Inferior parietal cortex (tissue), 1 donor: ENCODE data around the gene LLGL2.
A peak's percentile ranks its signal among the peaks of the same experiment; 100 is the strongest.
"Not testable (repeated sequence)": the region's sequence is repeated elsewhere in the genome, so short reads cannot be mapped to it uniquely, and the experiment has no call there.

ENCODE experiments used
- DNase-seq: peaks from one replicate; pipeline ENCODE4 v3.0.0-alpha.2; 2016; ENCODE audit errors: extremely low spot score

LLGL2 gene

DNA sequence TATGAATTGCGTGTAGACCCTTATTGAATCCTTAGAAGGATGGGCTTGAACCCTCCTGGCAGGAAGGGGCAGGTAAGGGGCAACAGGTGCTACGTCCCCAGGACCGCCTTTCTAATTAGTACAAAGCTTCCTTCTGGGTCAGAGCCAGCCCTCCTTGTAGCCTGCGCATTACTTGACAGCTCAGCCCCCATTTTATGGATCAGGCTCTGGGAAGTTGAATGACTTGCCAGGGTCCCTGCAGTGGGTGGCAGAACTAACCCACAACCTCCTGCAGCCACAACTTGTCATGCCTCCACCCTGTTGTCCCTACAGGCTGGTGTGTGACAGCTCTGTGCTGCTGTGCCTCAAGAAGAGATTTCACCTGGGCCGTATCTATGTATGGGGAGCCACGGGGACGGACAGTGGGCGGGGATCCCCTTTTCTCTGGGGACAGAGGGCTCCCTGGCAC lies 64.8 kb downstream of the LLGL2 start:
- no peak for DNase-seq

- DNase-seq, result no peak
These were observed 65.6 kb downstream of the LLGL2 start for GRCh38 chr17:75590849-75591721.

DNA sequence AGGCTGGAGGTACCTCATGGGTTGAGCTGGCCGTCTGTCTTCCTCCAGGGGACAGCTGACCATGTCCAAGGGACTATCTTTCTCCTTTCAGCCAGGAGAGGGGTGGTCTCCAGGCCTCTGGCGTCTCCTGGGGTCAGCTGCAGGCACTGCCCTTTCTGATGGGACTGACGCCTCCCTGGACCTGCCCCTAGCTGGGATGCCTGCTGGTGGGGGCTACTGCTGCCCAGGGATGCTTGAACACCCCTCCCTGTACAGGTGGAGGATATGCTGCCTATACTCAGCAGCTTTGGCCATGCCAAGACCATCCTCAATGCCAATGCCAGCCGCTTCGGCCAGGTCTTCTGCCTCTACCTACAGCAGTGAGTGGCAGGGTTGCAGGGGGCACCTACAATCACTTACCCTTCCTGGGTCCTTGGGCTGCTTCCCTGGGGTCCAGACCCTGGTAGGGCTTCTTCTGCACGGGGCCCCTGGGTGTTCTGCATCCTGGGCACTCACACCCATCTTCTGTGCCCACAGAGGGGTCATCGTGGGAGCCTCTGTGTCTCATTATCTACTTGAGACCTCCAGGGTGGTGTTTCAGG lies 66.3 kb downstream of the LLGL2 start:
- no peak for DNase-seq

DNA sequence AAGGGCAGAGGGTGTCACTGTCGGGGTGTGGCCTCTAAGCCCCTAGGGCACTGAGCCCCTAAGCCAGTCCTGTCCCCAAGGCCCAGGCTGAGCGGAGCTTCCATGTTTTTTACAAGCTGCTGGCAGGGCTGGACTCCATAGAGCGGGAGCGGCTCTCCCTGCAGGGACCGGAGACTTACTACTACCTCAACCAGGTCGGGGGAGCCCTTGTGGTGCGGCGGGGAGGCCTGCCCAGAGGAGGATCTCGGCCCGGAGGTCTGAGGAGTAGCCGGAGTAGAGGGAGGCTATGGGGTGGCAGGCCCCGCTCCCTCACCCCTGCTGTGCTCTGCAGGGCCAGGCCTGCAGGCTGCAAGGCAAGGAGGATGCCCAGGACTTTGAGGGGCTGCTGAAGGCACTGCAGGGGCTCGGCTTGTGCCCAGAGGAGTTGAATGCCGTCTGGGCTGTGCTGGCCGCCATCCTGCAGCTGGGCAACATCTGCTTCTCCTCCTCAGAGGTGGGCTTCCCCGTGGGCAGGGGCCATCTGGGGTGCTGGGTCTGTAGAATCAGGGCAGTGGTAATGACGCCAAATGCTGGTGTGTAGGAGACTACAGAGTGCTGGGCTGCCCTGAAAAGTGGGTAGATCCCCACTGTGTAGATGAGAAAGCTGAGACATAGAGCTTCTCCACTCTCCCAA lies 67.0 kb downstream of the LLGL2 start:
- no peak for DNase-seq

- DNase-seq, result not testable (repeated sequence)
These were observed 67.9 kb downstream of the LLGL2 start for GRCh38 chr17:75593430-75593829.

DNA sequence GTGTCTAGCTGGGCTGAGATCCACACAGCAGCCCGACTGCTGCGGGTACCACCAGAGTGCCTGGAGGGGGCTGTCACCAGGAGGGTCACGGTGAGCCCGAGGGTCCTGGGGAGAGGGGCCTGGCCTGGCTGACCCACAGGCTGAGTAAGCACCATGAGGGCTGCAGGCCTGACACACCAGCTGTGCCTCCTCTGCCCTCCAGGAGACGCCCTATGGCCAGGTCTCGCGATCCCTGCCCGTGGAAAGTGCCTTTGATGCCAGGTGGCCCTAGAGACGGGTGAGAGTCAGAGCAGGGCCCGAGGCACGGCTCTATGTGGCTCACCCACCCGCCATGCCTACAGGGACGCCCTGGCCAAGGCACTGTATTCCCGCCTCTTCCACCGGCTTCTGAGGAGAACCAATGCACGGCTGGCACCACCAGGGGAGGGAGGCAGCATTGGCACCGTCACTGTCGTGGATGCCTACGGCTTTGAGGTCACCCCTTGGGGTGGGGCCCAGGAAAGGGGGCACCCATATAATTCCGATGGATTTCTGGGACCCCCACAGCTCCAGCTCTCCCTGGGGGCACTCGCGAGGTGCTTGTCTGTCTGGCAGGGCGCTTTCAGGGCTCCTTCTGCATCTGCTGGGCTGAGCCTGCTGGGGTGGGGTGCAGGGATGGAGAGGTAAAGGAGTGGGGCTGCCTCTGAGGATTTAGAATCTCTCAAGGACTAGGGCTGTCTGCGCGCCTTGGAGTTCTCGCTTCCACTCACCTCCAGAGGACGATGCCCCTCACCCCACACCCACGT lies 69.2 kb downstream of the LLGL2 start:
- DNase-seq, result no peak

DNA sequence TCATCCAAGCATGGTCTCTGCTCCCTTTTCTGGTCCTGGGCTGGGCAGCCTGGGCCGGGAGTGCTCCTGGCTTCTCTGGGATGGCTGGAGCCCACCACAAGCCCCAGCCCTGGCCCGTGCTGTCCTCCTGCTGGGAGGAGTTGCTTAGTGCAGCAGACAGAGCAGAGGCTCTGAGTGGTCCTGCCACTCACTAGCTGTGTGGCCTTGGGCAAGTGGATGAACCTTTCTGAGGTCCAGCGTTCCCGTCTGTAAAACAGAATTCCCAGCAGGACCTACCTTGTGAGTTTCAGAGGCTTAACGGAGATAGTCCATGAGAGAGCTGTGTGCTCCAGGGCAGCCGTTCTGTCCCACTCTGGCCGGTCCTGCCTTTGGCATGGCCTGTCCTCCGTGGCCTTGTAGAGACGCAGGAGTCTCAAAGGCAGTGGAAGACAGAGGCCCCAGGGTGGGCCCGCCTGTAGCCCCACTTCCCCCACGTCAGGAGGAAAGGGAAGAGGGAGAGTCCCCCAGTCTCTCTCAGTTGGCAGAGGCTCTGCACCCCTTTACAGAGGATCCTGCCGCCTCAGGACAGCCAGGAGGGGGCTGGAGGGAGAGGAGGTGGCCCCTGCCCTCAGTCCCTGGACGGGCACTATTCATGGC lies 69.9 kb downstream of the LLGL2 start:
- no peak for DNase-seq

GRCh38 chr17:75595920-75596313 lies 70.4 kb downstream of the LLGL2 start:
- DNase-seq, result no peak

DNA sequence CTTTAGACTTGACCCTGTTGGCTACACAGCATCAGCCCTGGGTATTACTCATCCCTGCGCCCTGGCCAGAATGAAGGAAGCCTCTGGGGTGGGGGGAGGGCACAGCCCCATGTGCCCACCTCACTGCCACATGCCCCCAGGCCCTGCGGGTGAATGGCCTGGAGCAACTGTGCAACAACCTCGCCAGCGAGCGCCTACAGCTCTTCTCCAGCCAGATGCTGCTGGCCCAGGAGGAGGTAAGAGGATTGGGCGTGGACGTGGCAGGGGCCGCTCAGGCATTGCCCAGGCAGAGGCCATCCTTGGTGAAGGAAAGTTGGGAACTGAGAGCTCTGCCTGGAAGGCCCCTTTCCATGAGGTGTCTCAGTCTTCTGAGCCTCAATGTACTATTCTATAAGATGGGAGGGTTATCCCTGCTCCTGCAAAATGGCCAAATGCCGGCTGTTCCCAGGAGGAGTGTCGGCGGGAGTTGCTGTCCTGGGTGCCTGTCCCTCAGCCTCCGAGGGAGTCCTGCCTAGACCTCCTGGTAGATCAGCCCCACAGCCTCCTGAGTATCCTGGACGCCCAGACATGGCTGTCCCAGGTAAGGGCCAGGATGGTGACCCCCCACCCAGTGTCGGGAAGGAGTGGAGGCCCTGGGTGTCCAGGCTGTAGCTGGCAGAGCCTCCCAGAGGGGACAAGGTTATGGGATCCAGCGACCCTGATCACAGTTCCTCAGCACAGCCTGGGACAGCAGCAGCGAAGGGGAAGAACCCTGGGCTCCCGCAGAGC lies 71.0 kb downstream of the LLGL2 start:
- DNase-seq, result no peak

GRCh38 chr17:75601057-75601987 lies 75.8 kb downstream of the LLGL2 start:
- peak; percentile 35 for DNase-seq

DNA sequence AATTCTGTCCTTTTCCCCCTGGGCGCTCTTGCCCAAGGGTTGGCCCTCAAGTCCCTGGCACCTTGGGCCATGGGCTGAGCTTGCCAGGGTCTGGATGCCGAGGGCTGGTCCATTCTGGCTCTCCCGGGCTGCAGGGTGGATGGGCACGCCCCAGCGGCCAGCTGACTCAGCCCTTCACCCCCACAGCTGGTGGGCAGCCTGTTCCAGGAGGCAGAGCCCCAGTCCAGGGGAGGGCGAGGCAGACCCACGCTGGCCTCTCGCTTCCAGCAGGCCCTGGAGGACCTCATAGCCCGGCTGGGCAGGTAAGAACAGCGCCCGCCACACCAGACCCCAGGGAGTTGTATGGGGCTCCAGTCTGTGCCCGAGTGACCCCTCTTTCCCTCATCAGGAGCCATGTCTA lies 77.1 kb downstream of the LLGL2 start:
- DNase-seq, result no peak

DNA sequence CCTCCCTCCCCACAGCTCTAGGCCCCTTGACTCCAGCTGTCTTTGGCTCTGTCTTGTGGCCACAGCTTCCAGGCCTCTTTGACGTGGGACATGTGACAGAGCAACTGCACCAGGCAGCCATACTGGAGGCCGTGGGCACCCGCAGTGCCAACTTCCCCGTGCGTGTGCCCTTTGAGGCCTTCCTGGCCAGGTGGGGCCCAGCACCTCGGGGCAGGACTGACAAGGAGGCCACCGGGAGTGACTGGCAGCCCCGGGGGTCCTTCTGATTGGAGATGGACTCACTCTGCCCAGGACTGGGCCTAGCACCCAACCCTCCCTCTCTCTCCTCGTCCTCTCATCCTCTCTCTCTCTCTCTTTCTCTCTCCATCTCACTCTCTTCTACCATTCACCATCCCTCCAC lies 77.6 kb downstream of the LLGL2 start:
- DNase-seq, result no peak

GRCh38 chr17:75604034-75604695 lies 78.7 kb downstream of the LLGL2 start:
- no peak for DNase-seq

GRCh38 chr17:75605790-75606189 lies 80.3 kb downstream of the LLGL2 start:
- no peak for DNase-seq

DNA sequence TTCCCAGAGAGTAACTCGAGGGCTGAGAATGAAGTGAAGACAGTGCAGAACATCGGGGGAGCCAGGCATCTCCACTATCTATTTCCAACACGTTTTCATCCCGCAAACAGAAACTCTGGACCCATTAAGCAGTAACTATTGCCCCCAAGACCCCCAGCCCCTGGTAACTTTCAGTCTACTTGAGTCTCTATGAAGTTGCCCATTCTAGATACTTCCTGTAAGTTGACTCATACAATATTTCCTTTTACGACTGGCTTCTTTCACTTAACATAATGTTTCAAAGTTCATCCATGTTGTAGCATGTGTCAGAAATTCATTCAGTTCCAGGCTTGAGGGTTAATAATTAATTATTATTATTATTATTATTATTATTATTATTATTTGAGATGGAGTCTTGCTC lies 81.6 kb downstream of the LLGL2 start:
- DNase-seq, result no peak

GRCh38 chr17:75610103-75610984 lies 84.8 kb downstream of the LLGL2 start:
- no peak for DNase-seq

- DNase-seq, result no peak
These were observed 86.4 kb downstream of the LLGL2 start for GRCh38 chr17:75611851-75612429.
